SK-N-SH (cell line): ENCODE data around the gene NOL7. TPM values are rescaled to one million over a fixed set of nuclear protein-coding genes. Genes with fewer than 3 reads are reported as not detected.

Source experiments
- CTCF ChIA-PET: fragments of 300-600, 350-600 bp; formaldehyde crosslinking; extraction: SDS; loops from one replicate; lab custom pipeline; 2021; lab: Yijun Ruan, JAX
- POLR2A ChIA-PET: fragments of 350-600 bp; sonication (Branson Sonifier 250); formaldehyde crosslinking; extraction: SDS; loops from one replicate; lab custom pipeline; 2020; ENCODE audit warnings: antibody characterized with exemption, inconsistent platforms; lab: Yijun Ruan, JAX
- DNase-seq: peaks from one replicate; pipeline ENCODE4 v3.0.0; 2012
- H2AFZ ChIP-seq: fragments of 200-600 bp; sonication (generic); 2 replicates; pipeline ENCODE4 v1.8.1; 2016; ENCODE audit warnings: antibody characterized with exemption, mild to moderate bottlenecking, low read depth
- H3F3A ChIP-seq: fragments of 200-600 bp; sonication (generic); replicated peaks from 2 replicates; pipeline ENCODE3; 2016; ENCODE audit warnings: antibody characterized with exemption, mild to moderate bottlenecking; ENCODE audit not compliant: insufficient read depth
- H3K27ac ChIP-seq, 2 experiments: fragments of 200-500 bp in 1 of 2; fragments of 200-600 bp in 1 of 2; sonication (Bioruptor generic) in 1 of 2; sonication (generic), shearing (Covaris generic) in 1 of 2; 2 replicates each; pipeline versions ENCODE4 v1.5.1 to v1.6.1; 2014 to 2016; ENCODE audit warnings: low read depth in 2 of 2, inconsistent platforms in 1 of 2, low read length in 1 of 2, mild to moderate bottlenecking in 1 of 2, mixed read lengths in 1 of 2
- H3K27me3 ChIP-seq: fragments of 200-600 bp; sonication (generic), shearing (Covaris generic); 2 replicates; pipeline ENCODE4 v1.6.1; 2016; ENCODE audit warnings: mixed run types; ENCODE audit not compliant: insufficient read depth
- H3K36me3 ChIP-seq, 2 experiments: fragments of 200-500 bp in 1 of 2; fragments of 200-600 bp in 1 of 2; sonication (Bioruptor generic) in 1 of 2; sonication (generic) in 1 of 2; replicated peaks in 1 of 2; 2 replicates each; pipeline versions ENCODE3 to v1.5.1; 2014 to 2016; ENCODE audit warnings: low read length in 1 of 2, mild to moderate bottlenecking in 1 of 2; ENCODE audit not compliant: insufficient read depth in 2 of 2, control insufficient read depth in 1 of 2
- H3K4me1 ChIP-seq, 2 experiments: fragments of 200-500 bp in 1 of 2; fragments of 200-600 bp in 1 of 2; sonication (Bioruptor generic) in 1 of 2; sonication (generic), shearing (Covaris generic) in 1 of 2; 2 replicates each; pipeline versions ENCODE4 v1.5.1 to v1.6.1; 2014 to 2016; ENCODE audit warnings: low read depth in 1 of 2, low read length in 1 of 2, mixed run types in 1 of 2; ENCODE audit not compliant: insufficient read depth in 2 of 2, control insufficient read depth in 1 of 2
- H3K4me2 ChIP-seq: fragments of 200-600 bp; sonication (generic), shearing (Covaris generic); 2 replicates; pipeline ENCODE4 v1.6.1; 2017; ENCODE audit warnings: mixed run types
- H3K4me3 ChIP-seq, 2 experiments: fragments of 200-500 bp in 1 of 2; fragments of 200-600 bp in 1 of 2; sonication (Bioruptor generic) in 1 of 2; sonication (generic), shearing (Covaris generic) in 1 of 2; 2 replicates each; pipeline versions ENCODE4 v1.5.1 to v1.8.1; 2014 to 2016; ENCODE audit warnings: low read depth in 2 of 2, inconsistent platforms in 1 of 2, low read length in 1 of 2, mild to moderate bottlenecking in 1 of 2, mixed read lengths in 1 of 2, moderate library complexity in 1 of 2
- H3K79me2 ChIP-seq: fragments of 200-600 bp; sonication (generic); 2 replicates; pipeline ENCODE4 v1.8.1; 2017; ENCODE audit warnings: mild to moderate bottlenecking; ENCODE audit not compliant: insufficient read depth
- H3K9ac ChIP-seq: fragments of 200-600 bp; sonication (generic); 2 replicates; pipeline ENCODE4 v1.6.1; 2017; ENCODE audit warnings: mixed run types
- H3K9me2 ChIP-seq: fragments of 200-600 bp; sonication (generic); 2 replicates; pipeline ENCODE4 v1.6.1; 2017; ENCODE audit warnings: mixed run types
- H3K9me3 ChIP-seq: fragments of 200-600 bp; sonication (generic); 2 replicates; pipeline ENCODE4 v1.6.1; 2017; ENCODE audit warnings: mixed run types, mild to moderate bottlenecking, moderate library complexity
- H4K20me1 ChIP-seq: fragments of 200-600 bp; sonication (generic); 2 replicates; pipeline ENCODE4 v1.6.1; 2017; ENCODE audit warnings: mild to moderate bottlenecking, mixed run types; ENCODE audit not compliant: insufficient read depth
- ELF1 ChIP-seq: IDR thresholded peaks from 2 replicates; pipeline ENCODE4 v1.4.0; 2012
- GABPA ChIP-seq: IDR thresholded peaks from 2 replicates; pipeline ENCODE4 v1.4.0; 2012; ENCODE audit warnings: low read depth, mild to moderate bottlenecking
- RCOR1 ChIP-seq: fragments of 150-350 bp; IDR thresholded peaks from 2 replicates; pipeline ENCODE4 v1.6.1; 2017; ENCODE audit warnings: antibody characterized with exemption, low read length
- SIN3A ChIP-seq: IDR thresholded peaks from 2 replicates; pipeline ENCODE4 v1.6.1; 2012; ENCODE audit warnings: low read depth, mild to moderate bottlenecking, low read length, moderate library complexity, borderline replicate concordance
- TCF12 ChIP-seq: IDR thresholded peaks from 2 replicates; pipeline ENCODE4 v1.4.0; 2012
- ZBTB33 ChIP-seq: IDR thresholded peaks from 2 replicates; pipeline ENCODE4 v1.4.0; 2012; ENCODE audit warnings: low read depth, borderline replicate concordance
- WGBS: methylation state at CpG from one replicate; pipeline ENCODE4 v1.1.6; 2017; ENCODE audit warnings: low lambda C conversion rate; 5-methylcytosine and 5-hydroxymethylcytosine counted together
- polyA plus RNA-seq, 3 experiments: library from polyadenylated mRNA; depleted of rRNA; stranded (reverse); fragments of >200 nt; gene quantifications; 2 replicates each; pipeline ENCODE4 v1.2.3, GENCODE V29; 2012

Gene NOL7
- polyA plus RNA-seq, 1 of the 3 experiments (the other 2 are of a cell fraction) = 103 TPM

GRCh38 chr6:13669476-13669875, 54.3 kb downstream of the NOL7 start:
- no peak for DNase-seq
- Histone ChIP-seq H3F3A (peaks cover 3% of the 10 kb centered on the region), H3K27me3 (no peaks in the 10 kb centered on the region), H3K4me2 (no peak overlapping the region), H3K4me3 (no peak overlapping the region), H2AFZ (no peak overlapping the region), H3K9me2 (no peaks in the 10 kb centered on the region), H3K4me1 (no peaks in the 10 kb centered on the region; a peak in 2 of 4 replicates), H3K9me3 (no peaks in the 10 kb centered on the region), H3K9ac (no peak overlapping the region)
- WGBS = 96% methylated on average over 5 of the region's 5 CpGs
- CTCF ChIA-PET = interaction anchor here (1.4 kb wide), 1 partner anchor 9 kb away, joined by 3 read pairs; no protein-coding TSS in a partner anchor
- TF ChIP-seq ELF1 = no peak
- TF ChIP-seq ZBTB33 = no peak
- TF ChIP-seq SIN3A = no peak
- TF ChIP-seq GABPA = no peak
- TF ChIP-seq RCOR1 = no peak
- TF ChIP-seq TCF12 = no peak
- TF ChIP-seq, all 33 proteins: peak for 0
- peaks cover 26% of the 10 kb centered on the region for H4K20me1 ChIP-seq
- H3K27ac ChIP-seq = no peak overlapping the region
- H3K36me3 ChIP-seq = peaks cover 0 to 5% of the 10 kb centered on the region in 2 experiments
- POLR2A ChIA-PET = no interaction called here
- peaks cover 99% of the 10 kb centered on the region for H3K79me2 ChIP-seq

Other genes starting within 250 kb of the NOL7 start
- 1.6 and 2.0 TPM in 2 replicates for gene GFOD1, start 127.7 kb upstream of the NOL7 start, polyA plus RNA-seq (2012; rRNA removed)
- 6.7 and 9.0 TPM in 2 replicates for gene SIRT5, start 40.7 kb upstream of the NOL7 start, polyA plus RNA-seq (2012; rRNA removed)
- 19.9 and 20.4 TPM in 2 replicates for gene RANBP9, start 96.5 kb downstream of the NOL7 start, polyA plus RNA-seq (2012; rRNA removed)
- gene MCUR1, start 199.2 kb downstream of the NOL7 start, polyA plus RNA-seq (2012; rRNA removed) = 8.3 and 8.6 TPM in 2 replicates